NCI-H460 (cell line): ENCODE results near the gene LRPAP1. TPM values are rescaled to one million over a fixed set of nuclear protein-coding genes. Genes with fewer than 3 reads are reported as not detected.
"Not testable (repeated sequence)": the region's sequence is repeated elsewhere in the genome, so short reads cannot be mapped to it uniquely, and the experiment has no call there.

Source experiments
- DNase-seq: peaks from one replicate; pipeline ENCODE4 v3.0.0-alpha.2; 2016; ENCODE audit warnings: low read depth; ENCODE audit errors: extremely low read depth
- polyA plus RNA-seq: library from polyadenylated mRNA; depleted of rRNA; stranded (reverse); fragments of >200 nt; gene quantifications from 2 replicates; pipeline ENCODE4 v1.2.3, GENCODE V29; 2014; cell fraction: nucleus; rRNA removed
- total RNA-seq: library from RNA; depleted of rRNA; stranded (reverse); fragments of >200 nt; shearing (Covaris generic); gene quantifications from 2 replicates; pipeline ENCODE4 v1.2.3, GENCODE V29; 2014; rRNA removed

The LRPAP1 gene
- 142 and 153 TPM in 2 replicates for total RNA-seq
- polyA plus RNA-seq: 282 and 332 TPM in 2 replicates

- DNase-seq: peak; percentile 81
These were observed at the start of gene LRPAP1 for GRCh38 chr4:3531879-3532750. Gene LRPAP1, minus strand, starts transcription at chr4:3532422. Its CDS starts 10 bp downstream, at chr4:3532412.

- not testable (repeated sequence) for DNase-seq
These were observed 49.3 kb upstream of the LRPAP1 start for GRCh38 chr4:3581334-3582090.

GRCh38 chr4:3580859-3581258 is 48.6 kb upstream of the LRPAP1 start:
- DNase-seq: not testable (repeated sequence)

GRCh38 chr4:3578527-3579144 is 46.4 kb upstream of the LRPAP1 start:
- not testable (repeated sequence) for DNase-seq

- DNase-seq: not testable (repeated sequence)
These were observed 45.8 kb upstream of the LRPAP1 start for GRCh38 chr4:3578052-3578451.

- DNase-seq: not testable (repeated sequence)
These were observed 45.1 kb upstream of the LRPAP1 start for GRCh38 chr4:3577208-3577892.

GRCh38 chr4:3576533-3577207 is 44.4 kb upstream of the LRPAP1 start:
- DNase-seq: not testable (repeated sequence)

- DNase-seq: not testable (repeated sequence)
These were observed 43.5 kb upstream of the LRPAP1 start for GRCh38 chr4:3575426-3576369.

GRCh38 chr4:3574865-3575264 is 42.6 kb upstream of the LRPAP1 start:
- DNase-seq: not testable (repeated sequence)

- DNase-seq: not testable (repeated sequence)
These were observed 42.1 kb upstream of the LRPAP1 start for GRCh38 chr4:3574346-3574745.

GRCh38 chr4:3573131-3573530 is 40.9 kb upstream of the LRPAP1 start:
- no peak for DNase-seq

GRCh38 chr4:3572363-3572762 is 40.1 kb upstream of the LRPAP1 start:
- DNase-seq: no peak

- no peak for DNase-seq
These were observed 39.7 kb upstream of the LRPAP1 start for GRCh38 chr4:3571921-3572320.

GRCh38 chr4:3570923-3571322 is 38.7 kb upstream of the LRPAP1 start:
- DNase-seq: not testable (repeated sequence)

GRCh38 chr4:3569611-3570010 is 37.4 kb upstream of the LRPAP1 start:
- DNase-seq: not testable (repeated sequence)

- DNase-seq: not testable (repeated sequence)
These were observed 34.5 kb upstream of the LRPAP1 start for GRCh38 chr4:3566701-3567100.

GRCh38 chr4:3566301-3566700 is 34.1 kb upstream of the LRPAP1 start:
- DNase-seq: not testable (repeated sequence)

GRCh38 chr4:3564948-3565347 is 32.7 kb upstream of the LRPAP1 start:
- DNase-seq: not testable (repeated sequence)

GRCh38 chr4:3563403-3563802 is 31.2 kb upstream of the LRPAP1 start:
- no peak for DNase-seq
